ENCODE measurements around the gene TIMM17A. TPM values are rescaled to one million over a fixed set of nuclear protein-coding genes. Genes with fewer than 3 reads are reported as not detected.

Gene TIMM17A
- polyA plus RNA-seq, 3 donors, result 62.0 to 64.3 (median 63.8) TPM

GRCh38 chr1:201968202-201968925, 13.1 kb downstream of the TIMM17A start:
- no peak for DNase-seq

GRCh38 chr1:201970334-201971159, 15.2 kb downstream of the TIMM17A start:
- DNase-seq, result no peak

- peak; percentile 67 for DNase-seq
These were observed 26.8 kb downstream of the TIMM17A start for GRCh38 chr1:201982082-201982622.

GRCh38 chr1:201982623-201983379, 27.5 kb downstream of the TIMM17A start, which contains the start of gene RNPEP:
RNPEP (plus strand) TSS chr1:201982648; CDS start chr1:201982667, 19 bp downstream.
- DNase-seq, result peak; percentile 76

- no peak for DNase-seq
These were observed 28.1 kb downstream of the TIMM17A start for GRCh38 chr1:201983380-201983805.

GRCh38 chr1:201984446-201984845, 29.1 kb downstream of the TIMM17A start:
- no peak for DNase-seq

GRCh38 chr1:201985355-201985754, 30.1 kb downstream of the TIMM17A start:
- DNase-seq, result no peak

GRCh38 chr1:201988601-201989000, 33.3 kb downstream of the TIMM17A start:
- DNase-seq, result no peak

- DNase-seq, result no peak
These were observed 34.2 kb downstream of the TIMM17A start for GRCh38 chr1:201989354-201990128.

- no peak for DNase-seq
These were observed 35.1 kb downstream of the TIMM17A start for GRCh38 chr1:201990427-201990826.

GRCh38 chr1:201999625-202000238, 44.4 kb downstream of the TIMM17A start:
- DNase-seq, result peak; percentile 33

GRCh38 chr1:202002507-202002906, 47.2 kb downstream of the TIMM17A start:
- DNase-seq, result no peak

GRCh38 chr1:202004711-202005110, 49.4 kb downstream of the TIMM17A start:
- DNase-seq, result no peak

- no peak for DNase-seq
These were observed 50.7 kb downstream of the TIMM17A start for GRCh38 chr1:202005958-202006357.

GRCh38 chr1:202007304-202007703, 52.0 kb downstream of the TIMM17A start:
- no peak for DNase-seq

GRCh38 chr1:202007805-202008489, 52.6 kb downstream of the TIMM17A start:
- DNase-seq, result peak; percentile 55

GRCh38 chr1:202009326-202010179, 54.2 kb downstream of the TIMM17A start:
- DNase-seq, result peak; percentile 89

- DNase-seq, result peak; percentile 94
These were observed 55.1 kb downstream of the TIMM17A start, which contains the start of gene ELF3 for GRCh38 chr1:202010180-202011015. ELF3 (plus strand) TSS chr1:202010587; CDS start chr1:202011137, 550 bp downstream.
